Activated CD8-positive, alpha-beta memory T cell treated with anti-CD3 and anti-CD28 coated beads for 48 hours (primary cell): ENCODE results near the gene SH3RF3.

ENCODE experiments used
- DNase-seq, 3 experiments: peaks; one replicate each; pipeline ENCODE4 v3.0.0-alpha.2; 2020; ENCODE audit warnings: low read depth in 2 of 3, low spot score in 2 of 3

SH3RF3 gene

DNA sequence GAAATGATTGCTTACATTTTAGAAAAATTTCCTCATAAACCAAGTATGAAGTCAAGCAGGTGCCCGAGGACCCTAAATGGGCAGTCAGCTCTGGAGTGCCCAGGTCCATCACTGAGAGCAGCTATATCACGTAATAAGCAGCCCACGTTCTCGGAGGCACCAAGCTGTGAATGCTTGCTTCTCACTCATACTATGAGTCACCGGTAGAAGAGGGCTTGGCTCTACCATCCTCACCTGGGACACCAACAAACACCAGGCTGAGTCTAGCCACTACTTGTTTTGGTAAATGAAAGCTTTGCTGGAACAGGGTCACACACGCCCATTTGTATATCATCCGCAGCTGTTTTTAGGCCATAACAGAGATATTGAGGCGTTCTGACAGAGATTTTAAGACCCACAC is 277.3 kb downstream of the SH3RF3 start:
- DNase-seq = no peak

GRCh38 chr2:109407276-109408042 is 278.5 kb downstream of the SH3RF3 start:
- DNase-seq = no peak

DNA sequence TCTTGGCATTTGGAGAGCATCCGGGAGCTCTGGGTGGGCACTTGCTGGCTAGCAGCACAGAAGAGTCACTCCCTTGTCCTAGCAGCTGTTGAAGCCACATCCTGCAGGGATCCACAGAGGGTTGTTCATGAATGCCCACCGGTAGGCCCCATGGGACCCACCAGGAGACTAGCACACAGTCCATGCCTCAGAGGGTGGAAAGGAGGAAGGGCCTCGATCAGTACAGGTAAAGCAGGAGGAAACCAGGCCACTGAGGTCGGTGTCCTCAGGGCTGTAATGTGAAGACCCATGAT is 279.0 kb downstream of the SH3RF3 start:
- DNase-seq = no peak

DNA sequence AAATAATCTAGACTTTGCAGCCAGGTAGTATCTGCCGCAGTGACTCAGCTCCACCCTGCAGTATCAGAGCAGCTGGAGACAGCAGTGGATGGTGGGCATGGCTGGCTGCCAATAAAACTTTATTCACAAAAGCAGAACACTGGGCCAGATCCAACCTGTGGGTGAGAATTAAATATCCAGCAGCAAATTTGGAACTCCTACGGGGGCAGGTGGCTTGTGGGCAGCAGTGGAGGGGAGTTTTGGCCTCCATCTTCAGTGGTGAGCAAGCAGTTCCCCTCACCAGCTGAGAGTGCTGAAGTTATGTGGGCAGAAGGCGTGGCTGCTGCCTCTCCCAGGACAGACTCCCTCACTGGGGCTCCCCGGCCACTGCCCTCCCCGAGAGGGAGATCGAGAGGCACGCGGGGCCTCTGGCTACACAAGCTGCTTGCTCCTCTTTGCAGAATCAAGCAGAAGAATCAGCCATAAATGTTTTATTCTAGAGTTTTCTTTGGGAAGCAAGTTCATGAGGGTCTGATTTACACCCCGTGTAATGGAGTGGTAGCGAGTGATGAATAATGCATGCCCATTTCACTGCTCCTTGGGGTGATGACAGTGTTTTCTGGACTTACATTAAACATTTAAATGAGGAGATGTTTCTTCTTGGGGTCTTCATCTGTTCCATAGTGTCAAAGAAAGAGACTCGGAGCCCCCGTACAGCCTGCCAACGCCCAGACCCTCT is 280.5 kb downstream of the SH3RF3 start:
- no peak for DNase-seq

- no peak for DNase-seq
Measured at GRCh38 chr2:109410039-109410815, 281.2 kb downstream of the SH3RF3 start.

- no peak for DNase-seq
Measured at GRCh38 chr2:109411640-109412325, 282.8 kb downstream of the SH3RF3 start.

DNA sequence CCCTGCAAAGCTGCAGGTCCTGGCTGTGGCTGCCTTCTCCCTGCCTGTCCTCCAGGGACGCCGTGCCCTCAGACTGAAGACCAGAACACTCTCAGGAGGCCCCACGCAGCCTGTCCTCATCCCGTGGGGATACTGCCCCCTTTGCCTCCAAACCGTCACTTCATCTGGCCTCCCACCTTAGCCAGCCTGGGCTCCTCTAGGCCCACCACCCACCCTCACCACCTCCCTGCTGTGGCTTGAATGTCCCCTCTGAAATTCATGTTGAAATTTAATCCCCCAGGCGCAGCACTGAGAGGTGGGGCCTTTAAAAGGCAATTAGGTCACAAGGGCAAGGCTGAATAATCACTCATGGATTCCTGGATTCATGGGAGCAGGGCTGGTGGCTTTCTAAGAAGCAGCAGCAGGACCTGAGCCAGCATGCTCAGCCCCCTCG is 286.6 kb downstream of the SH3RF3 start:
- DNase-seq = no peak

DNA sequence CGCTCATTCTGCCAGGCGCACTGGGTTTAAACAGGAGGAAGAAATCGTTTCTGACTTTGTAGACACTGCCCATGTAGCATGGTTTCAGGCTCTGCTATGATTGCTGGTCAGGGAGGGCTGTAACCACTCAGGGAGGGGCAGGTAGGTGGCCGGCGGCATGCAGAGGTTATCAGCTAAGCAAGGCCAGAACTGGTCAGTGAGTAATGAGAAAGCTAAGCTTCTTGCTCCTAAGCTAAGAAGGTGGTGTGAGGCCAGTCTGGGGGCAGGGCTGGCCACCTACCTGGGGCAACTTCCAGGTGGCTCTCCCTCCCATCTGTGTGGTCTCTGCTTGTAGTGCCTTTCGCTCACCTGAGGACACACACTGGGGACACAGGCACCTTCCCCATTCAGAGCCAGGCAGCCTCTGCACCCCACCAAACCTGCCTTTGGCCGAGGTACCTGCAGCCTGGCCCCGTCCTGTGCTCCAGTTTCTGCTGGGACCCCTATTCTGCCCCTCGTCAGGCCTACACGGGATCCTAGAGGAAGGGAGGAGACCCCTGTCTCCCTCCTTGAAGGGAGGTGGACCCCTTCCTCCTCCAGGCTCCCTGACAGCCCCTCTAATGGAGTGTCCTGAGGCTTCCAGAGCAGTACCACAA is 288.8 kb downstream of the SH3RF3 start:
- no peak for DNase-seq

GRCh38 chr2:109418716-109419115 is 289.7 kb downstream of the SH3RF3 start:
- no peak for DNase-seq

GRCh38 chr2:109419171-109419756 is 290.3 kb downstream of the SH3RF3 start:
- DNase-seq = no peak

- no peak for DNase-seq
Measured at GRCh38 chr2:109419960-109420370, 291.0 kb downstream of the SH3RF3 start.

- DNase-seq = no peak
Measured at GRCh38 chr2:109421101-109421500, 292.1 kb downstream of the SH3RF3 start.

DNA sequence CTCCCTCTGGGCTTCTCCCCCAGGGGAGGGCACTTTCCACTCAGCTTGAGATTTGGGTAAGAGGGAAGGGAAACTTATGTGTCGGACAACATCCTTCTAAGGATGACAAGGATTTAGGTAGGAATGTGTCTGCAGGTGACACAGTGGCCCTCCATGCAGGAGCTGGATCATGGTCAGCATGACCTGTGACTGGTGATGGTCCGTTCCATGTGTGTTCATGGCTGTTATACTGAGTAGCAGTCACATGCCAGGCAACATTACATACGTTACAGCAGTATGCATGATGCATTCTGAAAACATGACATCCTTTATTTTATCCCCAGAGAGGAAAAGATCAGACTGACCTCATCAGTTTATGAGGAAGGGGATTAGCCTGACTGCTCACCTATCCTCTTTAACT is 292.6 kb downstream of the SH3RF3 start:
- DNase-seq = no peak

DNA sequence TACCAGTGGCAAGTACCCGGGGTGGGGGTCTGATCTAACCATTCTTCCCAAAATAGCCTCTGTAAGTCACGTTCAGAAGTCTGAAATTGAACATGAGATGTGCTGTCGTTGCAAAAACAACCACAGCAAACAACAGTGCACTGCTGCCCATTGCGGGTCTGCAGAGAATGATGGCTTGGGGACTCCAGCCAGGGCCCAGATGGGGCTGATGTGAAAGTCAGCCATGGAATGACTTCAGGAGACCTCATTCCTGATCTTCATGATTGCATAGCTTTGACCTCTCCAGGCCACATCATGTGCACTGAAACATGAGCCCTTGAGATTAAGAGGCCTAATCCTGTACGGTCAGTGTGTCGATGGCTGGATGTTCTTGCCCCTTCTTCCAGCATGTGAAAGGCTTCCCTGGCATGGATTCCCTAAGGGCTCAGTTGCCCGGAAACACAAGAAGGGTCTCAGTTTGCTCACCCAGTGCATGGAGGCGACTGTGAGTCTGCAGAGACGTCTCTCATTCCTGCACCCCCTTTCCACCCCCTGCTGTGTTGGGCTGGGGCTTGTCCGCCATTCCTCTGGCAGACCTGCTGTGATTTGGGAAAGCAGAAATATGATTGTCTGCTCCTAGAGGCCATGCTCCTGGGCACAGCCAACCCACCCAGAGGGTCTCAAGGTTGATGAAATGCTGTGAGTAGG is 293.2 kb downstream of the SH3RF3 start:
- DNase-seq = no peak

DNA sequence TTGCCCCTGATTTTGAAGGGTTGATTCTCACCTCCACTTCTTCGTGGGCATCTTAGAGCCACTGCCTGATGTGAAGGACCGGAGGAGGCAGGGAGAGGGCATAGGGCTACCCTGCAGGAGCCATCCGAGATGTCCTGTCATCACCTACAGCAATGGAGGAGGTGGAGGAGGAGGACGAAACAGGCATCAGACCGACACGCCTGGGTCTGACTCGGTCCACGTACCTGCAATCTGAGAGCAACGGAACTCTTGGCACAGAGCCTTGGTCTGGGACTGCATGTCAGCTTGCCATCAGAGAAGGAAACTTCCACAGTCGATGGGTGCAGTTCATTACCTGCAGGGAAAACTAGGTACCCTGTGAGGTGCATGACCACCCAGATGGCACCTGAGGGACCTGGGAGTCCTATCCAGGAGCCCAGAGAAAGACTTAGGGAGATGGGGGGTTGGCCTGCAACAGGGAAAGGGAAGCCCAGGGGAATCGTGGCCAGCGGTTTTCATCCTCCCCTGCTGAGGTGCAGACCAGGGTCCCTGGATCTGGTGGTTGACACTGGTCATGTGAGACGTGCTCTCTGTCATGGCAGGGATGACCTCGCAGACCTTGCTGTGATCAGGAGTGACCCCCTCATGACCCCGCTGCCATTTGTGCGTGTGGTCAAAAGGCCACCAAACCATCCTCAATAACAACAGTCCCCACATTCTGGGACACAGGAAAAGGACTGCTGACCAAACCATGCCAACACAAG is 293.9 kb downstream of the SH3RF3 start:
- no peak for DNase-seq

GRCh38 chr2:109423556-109424359 is 294.8 kb downstream of the SH3RF3 start:
- no peak for DNase-seq

- DNase-seq = no peak
Measured at GRCh38 chr2:109425411-109425810, 296.4 kb downstream of the SH3RF3 start.

DNA sequence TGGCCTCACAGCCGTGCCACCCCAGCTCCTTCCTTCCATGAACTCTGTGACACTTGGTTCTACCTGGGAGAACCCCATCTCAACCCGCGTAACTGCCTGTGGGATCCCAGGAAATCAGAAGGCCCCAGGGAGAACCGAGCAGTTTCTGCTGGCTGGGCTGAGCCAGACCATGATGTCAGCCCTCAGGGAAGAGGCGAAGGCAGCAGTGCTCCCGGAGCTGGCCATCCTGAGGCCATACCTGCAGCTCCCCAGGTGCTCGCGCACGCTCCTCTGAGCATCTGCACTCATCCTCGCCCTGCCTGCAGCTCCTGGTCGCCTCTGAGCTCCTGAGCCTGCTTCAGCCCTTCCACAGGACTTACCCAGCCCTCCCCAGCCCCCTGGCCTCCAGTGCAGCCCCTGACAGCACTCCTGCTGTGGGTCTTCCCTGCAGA is 298.7 kb downstream of the SH3RF3 start:
- DNase-seq = no peak
